SH-SY5Y (cell line): ENCODE measurements around the gene SMIM28.

ENCODE experiments used
- GATA2 ChIP-seq: IDR thresholded peaks from 2 replicates; pipeline ENCODE4 v1.6.1; 2011; ENCODE audit warnings: mild to moderate bottlenecking, low read depth, low read length
- GATA3 ChIP-seq: IDR thresholded peaks from 2 replicates; pipeline ENCODE4 v1.6.1; 2011; ENCODE audit warnings: low read depth, mild to moderate bottlenecking, low read length, moderate library complexity

Gene SMIM28

GRCh38 chr6:138377844-138378243 is at the start of gene SMIM28:
SMIM28 (plus strand) TSS chr6:138377905; CDS start chr6:138378073, 168 bp downstream.
- no peak for TF ChIP-seq GATA2
- TF ChIP-seq GATA3 = no peak

GRCh38 chr6:138328210-138328609 is 49.5 kb upstream of the SMIM28 start:
- no peak for TF ChIP-seq GATA3
- no peak for TF ChIP-seq GATA2

DNA sequence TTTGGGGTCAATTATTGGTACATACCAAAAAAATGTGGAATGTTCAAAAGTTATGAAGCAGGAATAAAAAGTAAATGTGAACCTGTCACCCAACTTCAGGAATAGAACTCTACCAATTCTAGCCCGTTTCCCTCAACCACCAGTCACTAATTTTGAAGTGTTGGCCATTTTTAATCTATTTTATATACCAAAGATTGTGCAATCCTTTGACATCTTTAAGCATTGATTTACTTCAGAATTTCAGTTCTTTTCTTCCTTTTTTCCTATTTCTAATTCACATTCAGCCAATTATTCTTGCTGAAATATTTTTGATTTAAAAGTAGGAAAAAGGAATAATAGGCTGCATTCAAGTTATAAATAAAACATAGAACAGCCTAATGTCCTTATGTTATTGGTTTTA is 46.9 kb upstream of the SMIM28 start:
- TF ChIP-seq GATA3 = no peak

GRCh38 chr6:138331444-138331843 is 46.3 kb upstream of the SMIM28 start:
- TF ChIP-seq GATA2 (no peak), GATA3 (no peak)

- no peak for TF ChIP-seq GATA2
- no peak for TF ChIP-seq GATA3
These were observed 45.7 kb upstream of the SMIM28 start for GRCh38 chr6:138331984-138332383.

GRCh38 chr6:138334000-138334399 is 43.7 kb upstream of the SMIM28 start:
- TF ChIP-seq GATA3 (no peak), GATA2 (no peak)

GRCh38 chr6:138334963-138335362 is 42.7 kb upstream of the SMIM28 start:
- TF ChIP-seq GATA3 = no peak
- no peak for TF ChIP-seq GATA2

GRCh38 chr6:138336221-138336620 is 41.5 kb upstream of the SMIM28 start:
- TF ChIP-seq GATA3 = no peak
- TF ChIP-seq GATA2 = no peak

- no peak for TF ChIP-seq GATA2
- TF ChIP-seq GATA3 = no peak
These were observed 40.6 kb upstream of the SMIM28 start for GRCh38 chr6:138337076-138337475.

GRCh38 chr6:138339024-138339423 is 38.7 kb upstream of the SMIM28 start:
- TF ChIP-seq GATA2 (no peak), GATA3 (no peak)

GRCh38 chr6:138341176-138341575 is 36.5 kb upstream of the SMIM28 start:
- no peak for TF ChIP-seq GATA3
- TF ChIP-seq GATA2 = no peak

- TF ChIP-seq GATA3 (no peak), GATA2 (no peak)
These were observed 34.6 kb upstream of the SMIM28 start for GRCh38 chr6:138343112-138343511.

DNA sequence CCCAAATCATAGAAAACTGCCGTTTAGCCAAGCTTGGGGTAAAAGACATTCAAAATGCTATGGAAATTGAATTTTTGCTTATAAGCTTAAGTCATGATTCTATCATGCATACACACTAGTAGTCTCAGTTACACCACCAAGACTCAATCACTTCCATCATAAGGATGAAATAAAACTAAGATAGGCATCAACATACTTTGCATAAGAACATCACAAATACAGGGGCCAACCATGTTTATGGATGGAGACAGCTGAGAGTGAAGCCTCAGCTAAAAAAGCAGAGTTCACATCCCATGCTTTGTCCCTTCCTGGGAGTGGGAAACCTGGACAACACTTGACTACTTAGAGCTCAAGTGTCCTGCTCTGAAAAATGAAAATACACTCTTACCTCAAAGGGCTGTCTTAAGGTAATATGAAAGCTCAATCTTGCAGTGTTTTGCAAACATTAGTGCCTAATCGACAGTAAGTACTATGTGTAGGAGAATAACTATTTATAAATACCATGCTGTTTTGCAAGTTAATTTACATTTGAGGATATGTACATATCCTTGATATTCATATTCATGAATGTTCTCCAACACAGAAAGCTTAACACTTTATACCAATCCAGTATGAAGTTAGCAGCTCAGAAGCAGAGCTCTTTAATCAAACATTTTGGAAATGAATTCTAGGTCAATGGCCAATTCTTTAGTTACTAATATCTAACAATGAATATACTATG is 32.0 kb upstream of the SMIM28 start:
- no peak for TF ChIP-seq GATA3
- no peak for TF ChIP-seq GATA2

DNA sequence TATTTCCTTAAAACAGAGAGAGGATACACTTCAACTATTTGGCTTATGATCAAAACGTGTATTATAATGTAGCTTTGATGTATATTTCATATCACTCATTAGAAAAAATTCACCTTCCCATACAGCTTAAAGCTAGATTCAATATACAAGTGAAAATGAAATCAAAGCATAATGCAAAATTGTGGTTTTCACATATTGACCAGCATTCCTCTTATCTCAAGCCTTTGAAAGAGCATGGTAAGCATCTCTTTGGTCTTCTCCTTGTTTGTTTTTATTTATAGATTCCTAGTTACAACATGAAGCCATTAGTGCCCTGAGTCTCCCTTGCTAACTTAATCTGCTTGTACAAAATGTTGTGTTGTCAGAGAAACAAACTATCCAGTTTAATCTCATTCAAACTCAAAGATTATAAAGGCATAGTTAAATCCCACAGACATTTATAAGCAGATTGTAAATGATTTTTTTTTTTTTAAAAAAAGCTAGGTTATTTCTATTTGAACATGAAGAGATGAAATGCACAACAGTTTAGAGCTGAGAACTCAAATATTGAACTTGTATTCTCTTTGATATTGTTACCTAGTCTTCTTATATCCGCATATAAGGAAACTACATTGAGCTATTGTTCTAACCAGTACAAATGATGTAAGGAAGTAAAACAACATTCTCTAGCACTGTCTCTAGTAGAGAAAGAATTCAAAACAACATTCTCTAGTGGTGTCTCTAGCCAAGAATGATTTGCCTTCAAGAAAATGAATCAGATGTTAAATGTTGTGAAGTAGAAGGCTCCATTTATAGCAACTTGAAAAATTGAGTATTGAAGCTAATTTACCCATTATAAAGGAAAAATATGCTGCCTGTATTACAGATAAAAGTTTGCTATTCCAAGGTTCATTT is 31.2 kb upstream of the SMIM28 start:
- no peak for TF ChIP-seq GATA3
- no peak for TF ChIP-seq GATA2

GRCh38 chr6:138347864-138348263 is 29.8 kb upstream of the SMIM28 start:
- no peak for TF ChIP-seq GATA2
- TF ChIP-seq GATA3 = no peak

DNA sequence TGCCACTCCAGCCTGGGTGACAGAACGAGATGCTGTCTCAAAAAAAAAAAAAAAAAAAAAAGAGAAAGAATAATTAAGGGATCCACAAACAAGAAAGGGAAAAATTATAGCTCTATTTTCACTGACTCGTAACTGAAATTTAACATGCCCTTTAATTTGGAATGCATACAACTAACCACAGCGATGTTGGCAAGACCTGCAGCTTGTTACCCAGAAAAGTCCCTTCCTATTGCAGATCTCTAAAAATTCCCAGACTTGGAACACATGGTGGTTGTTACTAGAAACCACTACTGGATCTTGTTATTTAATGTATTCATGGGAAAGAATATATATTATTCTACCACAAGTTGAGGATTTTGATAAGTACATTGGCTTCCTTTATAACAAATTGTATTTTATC is 27.8 kb upstream of the SMIM28 start:
- TF ChIP-seq GATA2 = no peak
- no peak for TF ChIP-seq GATA3
